Dermis microvascular lymphatic vessel endothelial cell (primary cell): ENCODE results near the gene FCGR1A. TPM values are rescaled to one million over a fixed set of nuclear protein-coding genes. Genes with fewer than 3 reads are reported as not detected.
"Not testable (repeated sequence)": the region's sequence is repeated elsewhere in the genome, so short reads cannot be mapped to it uniquely, and the experiment has no call there.

Source experiments
- DNase-seq, 2 donors: peaks; one replicate each; pipeline versions ENCODE4 v3.0.0 to v3.0.0-alpha.2; 2010; ENCODE audit warnings: low read depth in 2 of 2
- total RNA-seq: library from RNA; depleted of rRNA; stranded (reverse); fragments of >200 nt; gene quantifications from 2 replicates; pipeline ENCODE4 v1.2.1, GENCODE V29; 2014

The FCGR1A gene
- total RNA-seq, 1 donor from 2014 or later: not detected

GRCh38 chr1:149832316-149833126 is 50.0 kb downstream of the FCGR1A start:
- not testable (repeated sequence) for DNase-seq

GRCh38 chr1:149833144-149833543 is 50.6 kb downstream of the FCGR1A start:
- not testable (repeated sequence) for DNase-seq

GRCh38 chr1:149841149-149841548 is 58.7 kb downstream of the FCGR1A start:
- not testable (repeated sequence) for DNase-seq

Other genes starting within 250 kb of the FCGR1A start
- not detected in 2 replicates for gene PPIAL4C, start 198.8 kb upstream of the FCGR1A start, total RNA-seq
- gene BOLA1, start 116.9 kb downstream of the FCGR1A start, total RNA-seq: 6.0 and 8.1 TPM in 2 replicates
- 1.3 and 3.5 TPM in 2 replicates for gene SV2A, start 135.2 kb downstream of the FCGR1A start, total RNA-seq
- 8.7 and 12.5 TPM in 2 replicates for gene SF3B4, start 145.1 kb downstream of the FCGR1A start, total RNA-seq
- gene MTMR11, start 154.2 kb downstream of the FCGR1A start, total RNA-seq: 0.25 and 0.64 TPM in 2 replicates
- gene OTUD7B, start 228.0 kb downstream of the FCGR1A start, total RNA-seq: 8.7 and 9.6 TPM in 2 replicates